GM18511 (cell line): ENCODE results near the gene RNF17.
A peak's percentile ranks its signal among the peaks of the same experiment; 100 is the strongest.

Experiments used
- ATAC-seq: cut with Tn5 transposase; IDR thresholded peaks from one replicate; pipeline ENCODE4 v1.9.1; 2021; ENCODE audit warnings: mild to moderate bottlenecking, moderate library complexity; ENCODE audit not compliant: unreplicated experiment

RNF17 gene

GRCh38 chr13:24763596-24764275 lies at the start of gene RNF17:
TSS of gene RNF17 (plus strand) at chr13:24764169. CDS start at chr13:24764204, 35 bp downstream.
- no peak for ATAC-seq

DNA sequence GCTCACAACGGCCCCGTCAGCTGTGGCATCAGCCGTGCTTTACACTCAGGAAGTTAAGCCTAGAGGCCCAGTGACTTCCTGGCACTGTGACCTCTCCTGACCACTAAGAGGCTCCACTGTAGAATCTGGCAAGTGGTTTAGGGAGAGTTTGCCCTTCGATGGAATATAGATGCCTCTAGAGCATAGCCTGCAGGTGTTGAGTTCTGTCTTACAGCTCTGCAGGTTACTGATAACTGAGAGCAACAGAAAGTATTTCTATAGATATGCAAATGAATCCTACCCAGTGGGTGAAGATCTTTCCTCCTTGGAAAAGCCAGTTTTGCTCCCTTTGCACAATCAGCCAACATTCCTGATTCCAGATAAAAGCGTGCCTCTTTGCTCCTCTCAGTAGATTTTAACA lies 48.0 kb upstream of the RNF17 start:
- no peak for ATAC-seq

GRCh38 chr13:24716446-24716845 lies 47.5 kb upstream of the RNF17 start:
- no peak for ATAC-seq

GRCh38 chr13:24717217-24717616 lies 46.8 kb upstream of the RNF17 start:
- ATAC-seq = no peak

- no peak for ATAC-seq
Measured at GRCh38 chr13:24718192-24718965, 45.6 kb upstream of the RNF17 start.

DNA sequence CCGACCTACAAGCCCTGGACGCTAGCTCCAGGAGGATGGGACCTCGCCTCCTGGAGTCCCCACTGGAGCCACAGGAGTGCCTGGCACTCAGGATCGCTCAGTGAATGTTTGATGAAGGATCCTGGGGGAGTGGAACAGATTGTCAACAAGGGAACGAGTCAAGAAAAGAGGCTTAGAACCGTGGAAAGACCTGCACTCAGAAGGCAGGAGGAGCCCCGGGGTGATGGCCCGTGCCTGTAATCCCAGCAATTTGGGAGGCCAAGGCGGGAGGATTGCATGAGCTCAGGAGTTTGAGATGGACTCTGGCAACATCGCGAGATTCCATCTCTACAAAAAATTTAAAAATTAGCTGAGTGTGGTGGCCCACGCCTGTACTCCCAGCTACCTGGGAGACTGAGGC lies 44.8 kb upstream of the RNF17 start:
- ATAC-seq = no peak

DNA sequence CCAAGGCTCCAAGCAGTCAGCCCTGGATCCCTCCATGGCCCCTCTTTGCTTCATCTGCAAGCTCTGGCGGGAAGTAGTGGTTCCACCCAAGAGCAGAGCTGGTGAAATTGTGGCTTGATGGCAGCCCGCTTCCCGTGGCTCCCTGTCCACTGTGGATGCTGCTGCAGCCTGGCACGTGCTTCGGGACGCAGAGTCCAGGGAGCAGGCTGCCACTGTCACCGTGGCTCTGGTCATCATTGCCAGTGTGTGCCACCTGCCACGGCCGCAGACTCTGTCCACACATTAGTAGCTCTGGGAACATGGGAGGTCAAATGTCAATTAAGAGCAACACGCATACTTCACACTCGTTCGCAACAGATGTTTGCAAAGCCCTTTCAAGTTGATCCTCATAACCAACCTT lies 40.8 kb upstream of the RNF17 start:
- no peak for ATAC-seq

GRCh38 chr13:24724714-24725113 lies 39.3 kb upstream of the RNF17 start:
- ATAC-seq = no peak

GRCh38 chr13:24725379-24725778 lies 38.6 kb upstream of the RNF17 start:
- ATAC-seq = no peak

- peak; percentile 84 for ATAC-seq
Measured at GRCh38 chr13:24727731-24728601, 36.0 kb upstream of the RNF17 start.

GRCh38 chr13:24730873-24731567 lies 32.9 kb upstream of the RNF17 start:
- peak; percentile 79 for ATAC-seq

DNA sequence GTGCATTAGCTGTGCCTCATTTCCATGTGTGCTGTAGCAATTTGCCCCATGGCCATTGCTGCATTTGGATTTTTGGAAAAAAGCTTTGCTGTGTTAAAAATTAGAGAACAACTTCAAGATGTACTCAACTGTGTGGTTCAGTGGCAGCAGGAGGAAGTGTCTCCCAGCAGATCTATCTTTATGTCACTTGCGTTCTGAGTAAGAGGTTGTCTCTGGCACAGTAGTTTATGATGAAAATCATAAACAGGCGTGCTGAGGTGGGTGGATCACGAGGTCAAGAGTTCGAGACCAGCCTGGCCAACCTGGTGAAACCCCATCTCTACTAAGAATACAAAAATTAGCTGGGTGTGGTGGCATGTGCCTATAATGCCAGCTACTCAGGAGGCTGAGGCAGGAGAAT lies 29.0 kb upstream of the RNF17 start:
- ATAC-seq = no peak

GRCh38 chr13:24737042-24737441 lies 26.9 kb upstream of the RNF17 start:
- no peak for ATAC-seq

- ATAC-seq = no peak
Measured at GRCh38 chr13:24738366-24738847, 25.6 kb upstream of the RNF17 start.

GRCh38 chr13:24740014-24740890 lies 23.7 kb upstream of the RNF17 start:
- no peak for ATAC-seq

- no peak for ATAC-seq
Measured at GRCh38 chr13:24741016-24741662, 22.8 kb upstream of the RNF17 start.

- no peak for ATAC-seq
Measured at GRCh38 chr13:24741791-24742190, 22.2 kb upstream of the RNF17 start.

DNA sequence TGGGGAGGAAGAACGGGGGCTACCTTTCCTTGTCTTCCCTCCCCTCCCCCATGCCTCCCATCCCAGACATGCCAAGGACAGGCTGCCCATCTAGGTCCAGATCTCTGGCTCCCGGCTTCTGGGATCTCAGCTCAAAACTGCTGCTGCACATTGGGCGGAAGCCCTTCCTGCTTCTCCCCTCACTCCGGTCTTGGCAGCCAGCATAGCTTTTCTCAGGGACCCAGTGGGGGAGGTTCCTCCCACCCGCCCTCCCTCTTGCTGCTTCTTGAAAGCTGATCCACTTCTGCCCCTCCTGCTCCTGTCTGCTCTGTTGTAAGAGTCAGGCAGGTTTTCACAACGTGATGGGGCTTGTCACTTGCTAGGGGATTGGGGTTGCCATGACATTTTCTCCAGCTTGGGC lies 21.7 kb upstream of the RNF17 start:
- no peak for ATAC-seq

GRCh38 chr13:24742977-24743376 lies 21.0 kb upstream of the RNF17 start:
- no peak for ATAC-seq
